Daoy (cell line): ENCODE results near the gene CEP104. TPM values are rescaled to one million over a fixed set of nuclear protein-coding genes. Genes with fewer than 3 reads are reported as not detected.

Experiments used
- DNase-seq: peaks from one replicate; pipeline ENCODE4 v3.0.0-alpha.2; 2015; ENCODE audit warnings: low read depth
- total RNA-seq: library from RNA; depleted of rRNA; stranded (reverse); fragments of >200 nt; shearing (Covaris generic); gene quantifications from 2 replicates; pipeline ENCODE4 v1.2.3, GENCODE V29; 2014; rRNA removed

CEP104 gene
- total RNA-seq, 1 experiment from 2014 or later: 16.5 TPM

GRCh38 chr1:3762873-3763228 lies 94.2 kb downstream of the CEP104 start:
- no peak for DNase-seq

GRCh38 chr1:3762151-3762872 lies 94.7 kb downstream of the CEP104 start:
- no peak for DNase-seq

Other genes with a start within 250 kb of the CEP104 start
- gene MEGF6, start 245.7 kb downstream of the CEP104 start, total RNA-seq: 2.5 and 5.1 TPM in 2 replicates
- gene TPRG1L, start 232.2 kb downstream of the CEP104 start, total RNA-seq: 7.0 and 8.5 TPM in 2 replicates
- gene WRAP73, start 207.1 kb downstream of the CEP104 start, total RNA-seq: 17.4 and 33.9 TPM in 2 replicates
- gene TP73, start 204.7 kb downstream of the CEP104 start, total RNA-seq: 0.89 and 2.5 TPM in 2 replicates
- not detected in 2 replicates for gene CCDC27, start 104.8 kb downstream of the CEP104 start, total RNA-seq
- gene SMIM1, start 84.5 kb downstream of the CEP104 start, total RNA-seq: not detected in 2 replicates
- gene LRRC47, start 60.7 kb downstream of the CEP104 start, total RNA-seq: 60.2 and 62.6 TPM in 2 replicates
- gene DFFB, start 265 bp upstream of the CEP104 start, total RNA-seq: 7.4 and 32.3 TPM in 2 replicates
- 28.3 and 31.8 TPM in 2 replicates for gene C1orf174, start 43.1 kb upstream of the CEP104 start, total RNA-seq